Stimulated activated CD4-positive, alpha-beta T cell treated with anti-CD3 and anti-CD28 coated beads, Interleukin-4, amount 100 ng/mL, for 4 hours (primary cell): ENCODE results near the gene CDH4.
"Not testable (repeated sequence)": the region's sequence is repeated elsewhere in the genome, so short reads cannot be mapped to it uniquely, and the experiment has no call there.

ENCODE experiments used
- DNase-seq, 2 experiments: peaks; one replicate each; pipeline ENCODE4 v3.0.0-alpha.2; 2020

Gene CDH4

DNA sequence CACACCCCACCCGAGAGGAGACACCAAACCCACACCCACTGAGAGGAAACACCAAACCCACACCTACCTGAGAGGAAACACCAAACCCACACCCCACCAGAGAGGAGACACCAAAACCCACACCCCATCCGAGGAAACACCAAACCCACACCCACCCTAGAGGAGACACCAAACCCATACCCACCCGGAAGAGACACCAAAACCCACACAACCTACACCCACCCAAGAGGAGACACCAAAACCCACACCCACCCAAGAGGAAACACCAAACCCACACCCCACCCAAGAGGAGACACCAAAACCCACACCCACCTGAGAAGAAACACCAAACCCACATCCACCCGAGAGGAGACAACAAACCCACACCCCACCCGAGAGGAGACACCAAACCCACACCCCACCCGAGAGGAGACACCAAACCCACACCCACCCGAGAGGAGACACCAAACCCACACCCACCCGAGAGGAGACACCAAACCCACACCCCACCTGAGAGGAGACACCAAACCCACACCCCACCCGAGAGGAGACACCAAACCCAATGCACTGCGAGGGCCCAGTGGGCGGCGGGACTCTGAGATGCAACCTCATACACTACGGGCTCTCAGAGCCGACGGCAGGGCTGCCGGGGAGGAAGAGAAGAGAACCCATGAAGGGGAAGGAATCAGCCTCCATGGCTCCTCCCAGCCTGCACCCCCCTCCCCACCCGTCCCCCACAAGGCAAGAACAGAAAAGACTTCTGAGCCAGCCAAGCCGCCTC is 730.3 kb downstream of the CDH4 start:
- no peak for DNase-seq

- no peak for DNase-seq
Observed at GRCh38 chr20:61982951-61983315, 730.9 kb downstream of the CDH4 start.

DNA sequence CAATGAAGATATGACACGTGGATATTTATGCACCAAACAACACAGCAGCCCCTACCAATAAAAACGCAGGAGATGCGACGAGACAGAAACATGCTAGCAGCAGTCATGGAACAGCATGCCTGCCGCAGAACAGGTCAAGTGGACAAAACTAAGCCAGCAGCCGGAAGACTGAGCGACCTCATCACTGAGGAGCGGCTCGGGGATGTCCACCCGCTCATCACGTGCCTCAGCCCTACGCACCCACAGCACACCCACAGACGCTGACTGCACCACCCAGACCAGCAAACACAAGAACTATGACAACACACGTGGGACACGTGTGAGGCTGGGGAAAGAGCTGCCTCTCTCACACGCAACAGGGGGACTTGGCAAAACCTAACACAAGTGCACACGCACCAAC is 731.9 kb downstream of the CDH4 start:
- no peak for DNase-seq

DNA sequence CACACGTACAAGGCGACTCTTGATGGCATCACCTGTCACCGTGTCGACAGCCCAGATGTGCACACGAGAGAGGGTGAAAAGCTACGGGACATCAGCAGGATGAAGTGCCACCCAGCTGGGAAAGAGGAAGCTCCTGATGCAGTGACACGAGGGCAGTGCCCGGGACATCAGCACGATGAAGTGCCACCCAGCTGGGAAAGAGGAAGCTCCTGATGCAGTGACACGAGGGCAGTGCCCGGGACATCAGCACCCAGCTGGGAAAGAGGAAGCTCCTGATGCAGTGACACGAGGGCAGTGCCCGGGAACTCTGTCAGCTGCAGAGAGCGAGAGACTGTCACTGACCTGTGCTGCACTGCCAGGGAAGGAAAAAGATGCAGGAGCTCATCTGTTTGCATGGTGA is 732.4 kb downstream of the CDH4 start:
- not testable (repeated sequence) for DNase-seq

GRCh38 chr20:61985096-61985495 is 733.0 kb downstream of the CDH4 start:
- DNase-seq, result no peak

DNA sequence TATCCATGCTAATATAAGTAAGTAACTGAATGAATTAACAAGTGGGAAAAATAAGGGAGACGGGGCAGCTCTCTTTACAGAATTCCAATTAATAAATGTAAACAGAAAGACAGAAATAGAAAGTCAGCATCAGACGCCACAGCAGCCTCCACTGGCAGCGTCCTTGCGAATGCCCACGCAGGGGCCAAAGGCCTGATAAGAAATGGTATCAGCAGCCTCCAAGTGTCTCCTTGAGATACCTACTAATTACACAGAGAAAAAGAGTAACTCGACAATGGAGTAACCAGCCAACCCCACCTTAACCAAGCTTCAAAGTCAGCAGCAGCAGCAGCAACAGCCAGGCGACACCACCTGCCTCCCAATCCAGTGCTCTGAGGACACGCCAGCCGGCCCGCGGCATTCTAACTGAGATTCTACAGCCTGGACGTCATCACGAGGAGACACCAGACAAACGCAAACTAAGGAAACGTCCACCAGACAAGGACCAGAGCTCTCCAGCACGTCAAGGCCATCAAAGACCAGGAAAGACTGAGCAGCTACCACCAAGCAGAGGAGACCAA is 734.8 kb downstream of the CDH4 start:
- DNase-seq, result no peak

GRCh38 chr20:61988665-61989064 is 736.6 kb downstream of the CDH4 start:
- no peak for DNase-seq

GRCh38 chr20:61989741-61990140 is 737.7 kb downstream of the CDH4 start:
- no peak for DNase-seq
